GM23338 (cell line): ENCODE results near the gene TAS2R40. TPM values are rescaled to one million over a fixed set of nuclear protein-coding genes. Genes with fewer than 3 reads are reported as not detected.

ENCODE experiments used
- ATAC-seq: fragments of 200-7000 bp; cut with Tn5 transposase; 3 replicates; pipeline ENCODE4 v1.9.1; 2020
- DNase-seq: peaks from one replicate; pipeline ENCODE4 v3.0.0-alpha.2; 2015; ENCODE audit warnings: low spot score
- H2AFZ ChIP-seq: fragments of 200-600 bp; sonication (generic); 2 replicates; pipeline ENCODE4 v1.8.0; 2016; ENCODE audit warnings: antibody characterized with exemption, mild to moderate bottlenecking, moderate library complexity
- H3F3A ChIP-seq: fragments of 200-600 bp; sonication (generic); replicated peaks from 2 replicates; pipeline ENCODE4 v1.8.0; 2017; ENCODE audit warnings: antibody characterized with exemption, mixed run types, low read depth
- H3K27ac ChIP-seq: fragments of 200-600 bp; sonication (generic); 2 replicates; pipeline ENCODE4 v1.6.1; 2016; ENCODE audit warnings: low read depth
- H3K27me3 ChIP-seq: fragments of 200-600 bp; sonication (generic); 2 replicates; pipeline ENCODE4 v1.8.0; 2016; ENCODE audit warnings: mild to moderate bottlenecking, mixed run types, moderate library complexity; ENCODE audit not compliant: insufficient read depth
- H3K36me3 ChIP-seq: fragments of 200-600 bp; sonication (generic); 2 replicates; pipeline ENCODE4 v1.8.0; 2016; ENCODE audit warnings: mild to moderate bottlenecking; ENCODE audit not compliant: insufficient read depth
- H3K4me1 ChIP-seq: fragments of 200-600 bp; sonication (generic); 2 replicates; pipeline ENCODE4 v1.8.0; 2016; ENCODE audit warnings: mild to moderate bottlenecking, moderate library complexity; ENCODE audit not compliant: insufficient read depth
- H3K4me2 ChIP-seq: fragments of 200-600 bp; sonication (generic); 2 replicates; pipeline ENCODE4 v1.7.1; 2017; ENCODE audit warnings: mixed run types
- H3K4me3 ChIP-seq: fragments of 200-600 bp; sonication (generic); 2 replicates; pipeline ENCODE4 v1.6.1; 2016; ENCODE audit warnings: mixed run types
- H3K79me2 ChIP-seq: fragments of 200-600 bp; sonication (generic); replicated peaks from 2 replicates; pipeline ENCODE4 v1.8.0; 2017; ENCODE audit warnings: mild to moderate bottlenecking; ENCODE audit not compliant: insufficient read depth
- H3K9me2 ChIP-seq: fragments of 200-600 bp; sonication (generic); 2 replicates; pipeline ENCODE4 v1.8.0; 2017; ENCODE audit not compliant: insufficient read depth
- H4K20me1 ChIP-seq: fragments of 200-600 bp; sonication (generic); replicated peaks from 2 replicates; pipeline ENCODE4 v1.8.0; 2017; ENCODE audit warnings: mild to moderate bottlenecking; ENCODE audit not compliant: insufficient read depth
- H3K27ac Mint-ChIP-seq: 2 replicates; pipeline ENCODE4 v1.8.0; 2020; ENCODE audit warnings: inconsistent platforms, mild to moderate bottlenecking, moderate library complexity, mixed read lengths
- H3K27me3 Mint-ChIP-seq: 3 replicates; pipeline ENCODE4 v1.8.0; 2022; ENCODE audit warnings: low read depth, mild to moderate bottlenecking, moderate library complexity, mixed read lengths, inconsistent platforms; ENCODE audit not compliant: insufficient read depth, poor library complexity
- H3K36me3 Mint-ChIP-seq: 3 replicates; pipeline ENCODE4 v1.8.0; 2021; ENCODE audit warnings: low read depth, mild to moderate bottlenecking, inconsistent platforms, moderate library complexity, mixed read lengths
- H3K4me1 Mint-ChIP-seq: 3 replicates; pipeline ENCODE4 v1.8.0; 2020; ENCODE audit warnings: mild to moderate bottlenecking, inconsistent platforms, mixed read lengths
- H3K4me3 Mint-ChIP-seq: 3 replicates; pipeline ENCODE4 v1.8.0; 2021; ENCODE audit warnings: moderate library complexity, mild to moderate bottlenecking, inconsistent platforms, mixed read lengths
- H3K9me3 Mint-ChIP-seq: 3 replicates; pipeline ENCODE4 v1.8.0; 2020; ENCODE audit warnings: moderate library complexity, mild to moderate bottlenecking, inconsistent platforms, mixed read lengths
- CREB1 ChIP-seq: fragments of 250-450 bp; sonication (Bioruptor Pico); IDR thresholded peaks from 2 replicates; pipeline ENCODE4 v1.5.0; 2020; ENCODE audit warnings: low read depth, mild to moderate bottlenecking, moderate library complexity
- CTCF ChIP-seq, 2 experiments: fragments of 200-600 bp in 1 of 2; sonication (generic) in 1 of 2; conservative IDR thresholded peaks; 2 replicates each; pipeline versions ENCODE4 v1.5.1 to v1.6.1; 2016 to 2017; ENCODE audit warnings: antibody characterized with exemption in 2 of 2, low read depth in 2 of 2, mild to moderate bottlenecking in 2 of 2, moderate library complexity in 1 of 2
- ETS1 ChIP-seq: IDR thresholded peaks from 2 replicates; pipeline ENCODE4 v1.6.1; 2016; ENCODE audit warnings: antibody characterized with exemption
- EZH2 ChIP-seq: fragments of 200-600 bp; sonication (generic); IDR thresholded peaks from one replicate; pipeline ENCODE4 v1.8.0; 2017; ENCODE audit warnings: antibody characterized with exemption, mild to moderate bottlenecking, low read depth; ENCODE audit not compliant: unreplicated experiment
- EZH2phosphoT487 ChIP-seq: fragments of 200-600 bp; sonication (generic); IDR thresholded peaks from one replicate; pipeline ENCODE4 v1.8.1; 2018; ENCODE audit warnings: antibody characterized with exemption; ENCODE audit not compliant: unreplicated experiment
- JUNB ChIP-seq: IDR thresholded peaks from one replicate; pipeline ENCODE4 v1.6.1; 2016; ENCODE audit warnings: antibody characterized with exemption; ENCODE audit not compliant: unreplicated experiment
- NANOG ChIP-seq: IDR thresholded peaks from 2 replicates; pipeline ENCODE4 v1.6.1; 2016; ENCODE audit warnings: antibody characterized with exemption, borderline replicate concordance
- POLR2AphosphoS5 ChIP-seq: IDR thresholded peaks from 2 replicates; pipeline ENCODE4 v1.6.1; 2016; ENCODE audit warnings: antibody characterized with exemption, low read depth
- REST ChIP-seq: IDR thresholded peaks from one replicate; pipeline ENCODE4 v1.6.1; 2018; ENCODE audit warnings: antibody characterized with exemption; ENCODE audit not compliant: unreplicated experiment
- STAT1 ChIP-seq: IDR thresholded peaks from one replicate; pipeline ENCODE4 v1.6.1; 2016; ENCODE audit warnings: antibody characterized with exemption; ENCODE audit not compliant: unreplicated experiment
- ZNF114 ChIP-seq: fragments of 250-450 bp; sonication (Bioruptor Pico); IDR thresholded peaks from 2 replicates; pipeline ENCODE4 v1.5.0; 2020; ENCODE audit warnings: mild to moderate bottlenecking, moderate library complexity
- ZNF331 ChIP-seq: fragments of 250-450 bp; sonication (Bioruptor Pico); IDR thresholded peaks from 2 replicates; pipeline ENCODE4 v1.5.0; 2020; ENCODE audit warnings: low read depth, mild to moderate bottlenecking, moderate library complexity
- ZNF462 ChIP-seq: fragments of 250-450 bp; sonication (Bioruptor Pico); IDR thresholded peaks from 2 replicates; pipeline ENCODE4 v1.5.0; 2020; ENCODE audit warnings: mild to moderate bottlenecking, moderate library complexity
- polyA plus RNA-seq: library from polyadenylated mRNA; unstranded; fragments of >200 nt; fragmentation: Nextera tagmentation; extraction: Ambion mirVana; gene quantifications from 2 replicates; pipeline ENCODE4 v1.2.1, GENCODE V29; 2016
- total RNA-seq: library from RNA; depleted of rRNA; stranded (reverse); fragments of >200 nt; shearing (Covaris generic); gene quantifications from 2 replicates; pipeline ENCODE4 v1.2.3, GENCODE V29; 2014

Gene TAS2R40
- total and polyA plus RNA-seq, 2 experiments from 2014 or later = not detected

DNA sequence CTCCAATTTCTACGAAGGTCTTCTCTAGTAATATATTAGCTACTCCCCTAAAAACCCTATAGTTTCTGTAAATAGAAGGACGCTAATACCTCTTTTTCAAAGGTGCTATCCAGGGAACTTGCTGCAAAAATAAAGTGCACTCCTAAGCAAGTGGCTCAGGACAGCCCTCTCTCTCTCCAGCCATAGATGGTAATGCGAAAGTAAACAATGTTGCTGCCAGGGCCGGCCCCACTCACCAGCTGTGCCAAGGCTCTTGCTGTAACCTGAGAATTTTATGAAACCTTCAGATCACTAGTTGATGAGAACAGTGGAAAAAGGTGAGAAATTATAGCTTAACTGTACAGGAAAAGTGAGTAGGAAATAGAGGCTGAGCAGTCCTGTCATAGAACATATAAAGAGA, 49.5 kb upstream of the TAS2R40 start:
- no peaks in the 10 kb centered on the region for H3K79me2 ChIP-seq
- Mint-ChIP-seq H3K27me3 (peaks cover 3% of the 10 kb centered on the region), H3K36me3 (peaks cover 3% of the 10 kb centered on the region; the same call in 1 of the 3 replicates), H3K4me3 (no peak overlapping the region), H3K9me3 (peaks cover 19% of the 10 kb centered on the region), H3K4me1 (no peaks in the 10 kb centered on the region), H3K27ac (no peak overlapping the region)
- DNase-seq = peak; percentile 6
- H4K20me1 ChIP-seq = no peaks in the 10 kb centered on the region
- H3K27ac ChIP-seq = no peak overlapping the region
- no peak overlapping the region for H3K4me2 ChIP-seq
- no peaks in the 10 kb centered on the region for H3K27me3 ChIP-seq
- TF ChIP-seq ZNF331 (CRISPR knock-in tag) = no peak
- TF ChIP-seq ETS1 = no peak
- TF ChIP-seq NANOG = no peak
- TF ChIP-seq JUNB = no peak
- TF ChIP-seq STAT1 = no peak
- TF ChIP-seq CTCF (conservative IDR thresholded peaks at IDR 0.05; ENCODE audit: low read depth in 2 of 2) = no peak
- TF ChIP-seq POLR2AphosphoS5 = no peak
- no peak for TF ChIP-seq CREB1
- no peak for TF ChIP-seq EZH2phosphoT487
- TF ChIP-seq ZNF462 = no peak
- no peak for TF ChIP-seq EZH2
- no peak for TF ChIP-seq REST
- TF ChIP-seq ZNF114 = no peak
- H3K9me2 ChIP-seq = no peaks in the 10 kb centered on the region
- no peaks in the 10 kb centered on the region for H3F3A ChIP-seq
- H3K4me3 ChIP-seq = no peak overlapping the region
- peak; percentile 49 for ATAC-seq
- H3K36me3 ChIP-seq = peaks cover 5% of the 10 kb centered on the region; the same call in 1 of the 2 replicates
- H2AFZ ChIP-seq = no peak overlapping the region
- H3K4me1 ChIP-seq = no peaks in the 10 kb centered on the region
